DND-41 (cell line): ENCODE results near the gene GPATCH3.

Experiments used
- ATAC-seq: fragments of 200-7000 bp; cut with Tn5 transposase; 3 replicates; pipeline ENCODE4 v1.9.1; 2021; ENCODE audit warnings: low read depth; ENCODE audit not compliant: insufficient read depth
- DNase-seq: peaks from one replicate; pipeline ENCODE4 v3.0.0-alpha.2; 2020
- H2AFZ ChIP-seq: 2 replicates; pipeline ENCODE4 v1.6.0; 2012; ENCODE audit warnings: low read depth, low read length
- H3K27ac ChIP-seq: 2 replicates; pipeline ENCODE4 v1.5.1; 2012; ENCODE audit warnings: low read length, inconsistent platforms
- H3K27me3 ChIP-seq: fragments of 200-600 bp; sonication (generic); 2 replicates; pipeline ENCODE4 v1.6.0; 2012; ENCODE audit warnings: low read length, mild to moderate bottlenecking, inconsistent platforms; ENCODE audit not compliant: insufficient read depth, poor library complexity
- H3K36me3 ChIP-seq: 2 replicates; pipeline ENCODE4 v1.5.1; 2012; ENCODE audit warnings: low read length, inconsistent platforms; ENCODE audit not compliant: insufficient read depth
- H3K4me1 ChIP-seq: 2 replicates; pipeline ENCODE4 v1.5.1; 2012; ENCODE audit warnings: mild to moderate bottlenecking, low read length; ENCODE audit not compliant: insufficient read depth
- H3K4me2 ChIP-seq: 2 replicates; pipeline ENCODE4 v1.6.0; 2012; ENCODE audit warnings: mild to moderate bottlenecking, moderate library complexity, low read length, inconsistent platforms; ENCODE audit not compliant: insufficient read depth
- H3K4me3 ChIP-seq, 2 experiments: fragments of 200-600 bp in 1 of 2; shearing (Covaris generic) in 1 of 2; 2 replicates each; pipeline ENCODE4 v1.5.1; 2012 to 2016; ENCODE audit warnings: inconsistent platforms in 2 of 2, low read length in 2 of 2, mild to moderate bottlenecking in 2 of 2, low read depth in 1 of 2, moderate library complexity in 1 of 2
- H3K79me2 ChIP-seq: 2 replicates; pipeline ENCODE4 v1.6.0; 2012; ENCODE audit warnings: low read length, inconsistent platforms; ENCODE audit not compliant: insufficient read depth
- H3K9ac ChIP-seq: 2 replicates; pipeline ENCODE4 v1.6.0; 2012; ENCODE audit warnings: low read depth, mild to moderate bottlenecking, inconsistent platforms, low read length, moderate library complexity
- H3K9me3 ChIP-seq: 2 replicates; pipeline ENCODE4 v1.5.1; 2012; ENCODE audit warnings: low read length, moderate library complexity, mild to moderate bottlenecking, inconsistent platforms; ENCODE audit not compliant: insufficient read depth, severe bottlenecking
- H4K20me1 ChIP-seq: 2 replicates; pipeline ENCODE4 v1.6.0; 2012; ENCODE audit warnings: low read length; ENCODE audit not compliant: insufficient read depth
- EZH2 ChIP-seq: IDR thresholded peaks from 3 replicates; pipeline ENCODE4 v1.6.1; 2012; ENCODE audit warnings: borderline replicate concordance, low read depth, mild to moderate bottlenecking, moderate library complexity, low read length, inconsistent platforms; ENCODE audit not compliant: severe bottlenecking
- TF ChIP-seq, protein P1 (sequence below): IDR thresholded peaks from 2 replicates; pipeline ENCODE4 v1.5.1; 2012; ENCODE audit warnings: borderline replicate concordance, low read length, moderate library complexity, mild to moderate bottlenecking; ENCODE audit not compliant: poor library complexity, severe bottlenecking; ENCODE audit errors: extremely low read depth

Gene GPATCH3

DNA sequence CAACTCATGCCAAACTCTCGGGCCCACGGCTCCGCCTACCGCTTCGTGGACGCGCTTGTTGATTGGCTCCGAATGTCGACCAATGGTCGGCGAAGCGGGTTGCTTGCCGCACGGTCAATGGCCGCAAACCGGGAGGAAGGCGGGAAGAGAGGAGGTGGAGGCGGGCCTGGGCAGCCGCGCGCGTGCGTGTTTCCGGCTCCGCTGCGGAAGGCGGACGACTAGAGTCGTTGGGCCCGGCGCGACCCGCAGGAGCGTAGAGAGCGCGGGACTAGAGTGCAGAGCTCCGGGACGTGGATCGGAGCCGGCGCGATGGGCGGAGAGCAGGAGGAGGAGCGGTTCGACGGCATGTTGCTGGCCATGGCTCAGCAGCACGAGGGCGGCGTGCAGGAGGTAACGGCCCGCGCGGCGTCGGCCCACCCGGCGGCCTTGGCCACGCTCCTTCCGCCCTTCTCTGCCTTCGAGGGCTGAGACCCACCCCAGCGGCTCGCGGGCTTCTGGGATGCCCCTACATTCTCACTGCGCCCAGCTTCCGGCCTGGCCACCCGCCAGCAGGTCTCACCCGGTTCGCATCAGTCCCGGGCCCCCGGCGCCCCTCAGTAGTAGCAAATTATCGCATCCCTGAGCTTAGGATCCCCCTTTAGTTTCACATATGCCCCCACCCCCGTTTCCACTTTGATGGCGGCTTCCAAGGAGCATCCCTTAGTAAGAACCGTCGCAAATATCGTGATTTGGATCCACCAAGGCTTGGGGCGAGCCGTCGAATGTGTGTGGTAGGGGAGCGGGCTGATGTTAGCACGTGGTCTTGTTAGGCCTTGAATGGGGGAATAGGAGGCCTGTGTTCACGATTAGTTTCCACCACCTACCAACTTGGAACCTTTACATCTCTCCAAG is 21.5 kb upstream of the GPATCH3 start, which contains the start of gene NUDC:
TSS of gene NUDC (plus strand) at position 204 of the 891 bp plus-strand sequence. CDS start at position 310, 106 bp downstream.
- H3K79me2 ChIP-seq: peaks cover 48% of the 10 kb centered on the region
- H3K4me3 ChIP-seq: peak within 1 kb of the TSS; percentile 77 to 80; a peak in 3 of 4 replicates
- H3K4me1 ChIP-seq: peaks cover 31% of the 10 kb centered on the region
- DNase-seq (peak; percentile 97), ATAC-seq (peak; percentile 96)
- H3K27me3 ChIP-seq: no peaks in the 10 kb centered on the region
- H3K4me2 ChIP-seq: peak within 1 kb of the TSS; percentile 72
- peak within 1 kb of the TSS; percentile 78 for H2AFZ ChIP-seq
- H3K9me3 ChIP-seq: no peaks in the 10 kb centered on the region
- peaks cover 39% of the 10 kb centered on the region for H3K36me3 ChIP-seq
- H4K20me1 ChIP-seq: peaks cover 21% of the 10 kb centered on the region
- peak within 1 kb of the TSS; percentile 82 for H3K9ac ChIP-seq
- H3K27ac ChIP-seq: peak within 1 kb of the TSS; percentile 87
- TF ChIP-seq EZH2: no peak
- TF ChIP-seq, protein P1, sequence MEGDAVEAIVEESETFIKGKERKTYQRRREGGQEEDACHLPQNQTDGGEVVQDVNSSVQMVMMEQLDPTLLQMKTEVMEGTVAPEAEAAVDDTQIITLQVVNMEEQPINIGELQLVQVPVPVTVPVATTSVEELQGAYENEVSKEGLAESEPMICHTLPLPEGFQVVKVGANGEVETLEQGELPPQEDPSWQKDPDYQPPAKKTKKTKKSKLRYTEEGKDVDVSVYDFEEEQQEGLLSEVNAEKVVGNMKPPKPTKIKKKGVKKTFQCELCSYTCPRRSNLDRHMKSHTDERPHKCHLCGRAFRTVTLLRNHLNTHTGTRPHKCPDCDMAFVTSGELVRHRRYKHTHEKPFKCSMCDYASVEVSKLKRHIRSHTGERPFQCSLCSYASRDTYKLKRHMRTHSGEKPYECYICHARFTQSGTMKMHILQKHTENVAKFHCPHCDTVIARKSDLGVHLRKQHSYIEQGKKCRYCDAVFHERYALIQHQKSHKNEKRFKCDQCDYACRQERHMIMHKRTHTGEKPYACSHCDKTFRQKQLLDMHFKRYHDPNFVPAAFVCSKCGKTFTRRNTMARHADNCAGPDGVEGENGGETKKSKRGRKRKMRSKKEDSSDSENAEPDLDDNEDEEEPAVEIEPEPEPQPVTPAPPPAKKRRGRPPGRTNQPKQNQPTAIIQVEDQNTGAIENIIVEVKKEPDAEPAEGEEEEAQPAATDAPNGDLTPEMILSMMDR: no peak

DNA sequence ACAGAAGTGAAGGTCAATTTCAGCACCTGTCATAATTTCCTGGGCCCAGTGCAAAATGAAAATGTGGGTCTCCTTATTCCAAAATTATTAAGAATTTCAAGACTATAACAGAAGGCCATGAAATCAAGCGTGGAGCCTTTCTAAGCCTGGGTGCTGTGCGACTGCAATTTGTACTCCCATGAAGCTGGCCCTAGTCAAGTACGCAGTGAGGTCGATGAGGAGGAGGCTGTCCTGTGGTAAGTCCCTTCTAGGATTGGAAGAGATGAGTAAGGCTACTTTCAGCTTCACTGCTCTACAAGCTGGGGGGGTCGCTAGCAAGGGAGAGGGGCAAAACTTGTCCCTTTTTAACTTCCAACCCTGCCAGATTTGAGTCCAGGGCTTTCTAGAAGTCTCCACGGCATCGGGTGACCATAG is 20.9 kb upstream of the GPATCH3 start:
- Histone ChIP-seq H3K79me2 (peaks cover 42% of the 10 kb centered on the region), H3K27ac (peak overlapping the region; percentile 49), H3K9me3 (no peaks in the 10 kb centered on the region), H3K9ac (peak overlapping the region; percentile 82), H3K4me3 (peak overlapping the region; percentile 6 to 77; a peak in 3 of 4 replicates), H3K27me3 (no peaks in the 10 kb centered on the region), H2AFZ (peak overlapping the region; percentile 78), H4K20me1 (peaks cover 21% of the 10 kb centered on the region), H3K4me2 (peak overlapping the region; percentile 72), H3K4me1 (peaks cover 31% of the 10 kb centered on the region), H3K36me3 (peaks cover 32% of the 10 kb centered on the region)
- DNase-seq (no peak), ATAC-seq (peak; percentile 40)
- TF ChIP-seq, protein P1: no peak
- TF ChIP-seq EZH2: no peak

- Histone ChIP-seq H3K4me1 (no peaks in the 10 kb centered on the region), H3K27me3 (no peaks in the 10 kb centered on the region), H3K36me3 (no peaks in the 10 kb centered on the region), H3K9ac (no peak overlapping the region), H2AFZ (no peak overlapping the region), H3K79me2 (no peaks in the 10 kb centered on the region), H4K20me1 (no peaks in the 10 kb centered on the region), H3K4me2 (no peak overlapping the region), H3K4me3 (no peak overlapping the region), H3K9me3 (no peaks in the 10 kb centered on the region), H3K27ac (no peak overlapping the region)
- no peak for ATAC-seq
- TF ChIP-seq EZH2: no peak
- TF ChIP-seq, protein P1: no peak
- no peak for DNase-seq
These were observed 15.1 kb upstream of the GPATCH3 start for GRCh38 chr1:26915204-26915842.
